Measurements from ENCODE around the gene COPS7A. TPM values are rescaled to one million over a fixed set of nuclear protein-coding genes. Genes with fewer than 3 reads are reported as not detected.

COPS7A gene
- total and polyA plus RNA-seq, 9 of the 15 experiments (the other 6 are each of a cell fraction or from before 2014, with no cell fraction given), result 12.7 to 36.0 (median 24.3) TPM

DNA sequence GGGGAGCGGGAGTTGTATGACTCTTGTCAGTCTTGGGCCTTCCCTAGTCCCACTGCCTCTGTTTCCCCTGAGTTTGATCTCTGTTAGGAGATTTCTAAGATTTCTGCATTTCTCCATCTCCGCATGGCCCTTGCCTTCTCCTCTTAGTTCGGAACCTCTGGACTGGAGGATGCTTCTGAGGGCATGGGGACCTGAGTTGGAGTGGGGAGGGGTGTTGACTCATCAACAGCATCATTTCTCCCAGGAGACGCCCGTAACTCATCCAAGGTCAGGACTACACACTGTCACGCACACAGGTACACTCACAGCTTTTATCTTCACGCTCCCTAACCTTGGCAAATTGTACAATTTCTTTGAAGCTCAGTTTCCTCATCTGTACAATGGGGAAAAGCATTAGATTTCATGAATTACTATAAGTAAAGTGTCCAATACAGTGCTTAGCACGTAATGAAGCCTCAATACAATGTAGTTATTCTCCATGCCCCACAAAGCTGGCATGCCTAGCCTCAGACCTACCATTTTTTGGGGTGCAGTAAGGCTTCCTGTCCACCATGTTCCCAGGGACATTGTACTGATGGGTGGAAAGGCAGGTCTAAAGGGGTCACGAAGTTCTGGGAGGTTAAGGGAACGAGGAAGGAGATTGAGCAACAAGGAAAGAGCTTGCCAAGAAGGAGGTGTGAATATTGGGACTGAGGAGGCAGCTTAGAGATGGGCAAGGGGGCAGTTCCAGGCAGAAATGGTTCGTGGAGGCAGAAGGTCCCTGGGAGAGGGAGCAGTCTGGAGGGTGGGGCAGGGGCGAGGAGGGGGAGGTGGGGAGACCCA, 47.9 kb downstream of the COPS7A start:
- H3K27me3 ChIP-seq (ENCODE audit: control insufficient read depth in 2 of 2, insufficient read depth in 2 of 2, low read length in 2 of 2), result no peaks in the 10 kb centered on the region; a peak in 1 of 5 replicates
- no peak overlapping the region for H3K27ac ChIP-seq (ENCODE audit: extremely low read depth, low read depth, low read length)
- H3K36me3 ChIP-seq (ENCODE audit: control insufficient read depth, insufficient read depth, low read length), result peaks cover 32% of the 10 kb centered on the region; the same call in 2 of the 3 replicates
- H2AFZ ChIP-seq (ENCODE audit: low read depth, low read length), result no peak overlapping the region
- BruUV-seq (replicated peaks), result no TSS peak
- ChIA-PET POLR2A (interaction anchor here (0.6 to 1.3 kb wide), 3 partner anchors 10 to 40 kb away, joined by 3 to 5 read pairs (median 4); no protein-coding TSS in a partner anchor), CTCF (ENCODE audit: low intra/inter-chr PET ratio) (interaction anchor here (0.7 kb wide), 1 partner anchor 20 kb away, joined by 3 read pairs; no protein-coding TSS in a partner anchor)
- no peak overlapping the region for H3K4me3 ChIP-seq
- peaks cover 27% of the 10 kb centered on the region for H3K79me2 ChIP-seq (ENCODE audit: control insufficient read depth, insufficient read depth, low read length)
- H3K4me2 ChIP-seq (ENCODE audit: insufficient read depth, low read length), result no peak overlapping the region
- FAIRE-seq, result no peak
- intact Hi-C loops (cut with micrococcal nuclease), result no loop called here
- H3K4me1 ChIP-seq (replicated peaks in 1 of 2; ENCODE audit: control insufficient read depth in 2 of 2, insufficient read depth in 2 of 2, low read length in 2 of 2), result peaks cover 10 to 34% of the 10 kb centered on the region in 2 experiments; a peak in 4 of 5 replicates
- H4K20me1 ChIP-seq (replicated peaks; ENCODE audit: control insufficient read depth, insufficient read depth, low read length), result no peaks in the 10 kb centered on the region
- H3K9ac ChIP-seq (ENCODE audit: insufficient read depth in 1 of 2, low read depth in 2 of 2, low read length in 2 of 2), result no peak overlapping the region
- DNase-seq (ENCODE audit: extremely low read depth in 1 of 4, low spot score in 3 of 4), result no peak
- H3K9me3 ChIP-seq (replicated peaks; ENCODE audit: control insufficient read depth, insufficient read depth, low read depth, low read length), result no peaks in the 10 kb centered on the region
- H3K9me1 ChIP-seq (ENCODE audit: control insufficient read depth, insufficient read depth, low read length), result no peaks in the 10 kb centered on the region
- no peak for ATAC-seq
- TF ChIP-seq POLR2AphosphoS2 (IDR thresholded peaks at IDR 0.05; ENCODE audit: low read length) (0 out of 2 replicates have a peak, but pooled peaks have one; percentile 32), BCOR (IDR thresholded peaks at IDR 0.05) (peak; percentile 60), MYNN (IDR thresholded peaks at IDR 0.05) (0 out of 2 replicates have a peak, but pooled peaks have one; percentile 7), MYNN (CRISPR knock-in tag; IDR thresholded peaks at IDR 0.05) (no peak), RBM25 (IDR thresholded peaks at IDR 0.05; ENCODE audit: low read depth, low read length, severe bottlenecking) (peak; percentile 76), POLR2A (conservative IDR thresholded peaks at IDR 0.05) (0 out of 2 replicates have a peak, but pooled peaks have one; percentile 13)
- TF ChIP-seq, protein P1, sequence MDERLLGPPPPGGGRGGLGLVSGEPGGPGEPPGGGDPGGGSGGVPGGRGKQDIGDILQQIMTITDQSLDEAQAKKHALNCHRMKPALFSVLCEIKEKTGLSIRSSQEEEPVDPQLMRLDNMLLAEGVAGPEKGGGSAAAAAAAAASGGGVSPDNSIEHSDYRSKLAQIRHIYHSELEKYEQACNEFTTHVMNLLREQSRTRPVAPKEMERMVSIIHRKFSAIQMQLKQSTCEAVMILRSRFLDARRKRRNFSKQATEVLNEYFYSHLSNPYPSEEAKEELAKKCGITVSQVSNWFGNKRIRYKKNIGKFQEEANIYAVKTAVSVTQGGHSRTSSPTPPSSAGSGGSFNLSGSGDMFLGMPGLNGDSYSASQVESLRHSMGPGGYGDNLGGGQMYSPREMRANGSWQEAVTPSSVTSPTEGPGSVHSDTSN (CRISPR knock-in tag; IDR thresholded peaks at IDR 0.05; ENCODE audit: low read depth), result no peak
- TF ChIP-seq, protein P1 (tag; conservative IDR thresholded peaks at IDR 0.05; ENCODE audit: low read depth), result no peak
- WGBS (ENCODE audit: insufficient coverage, low coverage, missing lambda C conversion rate), result 66% methylated on average over 11 of the region's 12 CpGs
- in situ Hi-C loops (cut with MboI), result no loop called here

Data from K562 (cell line).